ENCODE measurements around the gene HOXA9.

Gene HOXA9

DNA sequence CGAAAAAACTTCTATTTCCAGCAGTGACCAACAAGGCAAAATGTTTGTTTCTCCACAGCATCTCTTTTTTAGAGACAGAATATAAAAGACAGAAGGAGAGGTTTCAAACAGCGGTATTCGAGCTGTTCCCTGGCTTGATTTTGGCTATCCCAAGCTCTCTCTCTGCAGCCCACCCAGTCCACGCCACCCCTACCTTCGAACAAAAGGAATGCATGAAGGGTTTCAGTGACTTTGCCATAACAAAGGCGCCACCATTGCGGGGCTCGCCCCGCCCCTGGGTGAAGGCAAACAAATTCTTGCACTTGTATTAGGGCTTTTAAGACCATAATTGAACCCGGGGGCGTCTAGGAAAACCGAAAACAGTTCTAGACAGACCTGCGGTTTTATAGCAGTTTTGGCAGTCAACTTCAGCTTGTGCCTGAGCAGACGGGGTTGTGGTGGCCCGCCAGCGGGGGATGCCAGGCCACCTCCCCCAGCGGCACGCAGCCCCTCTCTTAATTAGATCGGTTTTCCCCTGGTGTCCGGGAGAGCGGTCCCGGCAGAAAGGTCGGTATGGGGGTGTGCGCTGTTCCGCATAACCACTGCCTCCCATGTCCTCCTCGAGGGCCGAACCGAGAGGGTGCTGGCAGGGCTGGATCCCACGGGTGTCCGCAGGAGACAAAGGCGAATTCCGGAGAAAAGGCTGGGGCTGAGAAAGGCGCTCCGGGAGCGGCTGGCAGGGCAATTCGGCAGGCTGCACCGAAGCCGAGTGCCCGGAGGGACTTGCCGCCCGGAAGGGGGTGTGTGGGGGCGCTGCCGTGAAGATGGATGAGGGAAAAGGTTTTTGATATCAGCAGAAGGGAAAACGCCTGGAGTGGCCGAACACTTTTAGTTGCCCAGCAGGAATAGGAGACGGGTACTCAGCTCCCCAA, 22.4 kb upstream of the HOXA9 start:
- no peak for FAIRE-seq

DNA sequence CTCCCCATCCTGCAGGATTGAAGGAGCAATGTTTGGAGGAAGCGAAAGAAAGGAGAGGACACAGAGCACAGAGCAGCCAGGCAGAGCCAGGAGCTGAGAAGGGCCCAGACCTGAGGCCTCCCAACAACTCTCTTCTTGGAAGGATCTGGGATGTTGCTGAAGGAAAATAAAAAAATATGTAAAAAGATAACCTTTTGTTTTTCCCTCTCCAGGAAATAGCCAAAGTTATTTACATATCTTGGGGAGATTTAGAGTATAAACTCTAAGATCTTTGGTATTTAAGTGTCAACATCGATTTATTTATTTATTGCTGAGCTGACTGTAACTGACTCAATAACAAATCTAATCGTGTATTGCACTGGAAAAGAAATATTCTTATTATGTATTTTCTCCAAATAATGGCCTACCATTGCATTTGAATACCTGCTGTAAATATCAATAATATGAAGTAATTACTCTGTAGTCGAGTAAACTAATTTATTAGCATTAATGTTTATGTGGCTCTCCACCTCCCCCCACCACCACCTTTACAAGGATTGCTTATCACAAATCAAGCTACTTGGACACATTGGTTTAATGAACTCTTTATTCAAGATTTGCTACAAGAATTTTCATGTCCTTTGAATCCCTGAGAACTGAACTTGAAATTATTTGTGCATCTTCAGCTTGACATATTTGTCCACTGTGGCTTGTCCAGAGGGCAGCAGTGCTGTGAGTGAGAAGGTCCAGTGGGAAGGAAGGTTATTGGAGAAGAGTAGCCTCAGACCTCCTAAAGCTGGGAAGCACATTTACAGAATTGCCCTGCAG, 21.5 kb upstream of the HOXA9 start:
- FAIRE-seq = no peak

DNA sequence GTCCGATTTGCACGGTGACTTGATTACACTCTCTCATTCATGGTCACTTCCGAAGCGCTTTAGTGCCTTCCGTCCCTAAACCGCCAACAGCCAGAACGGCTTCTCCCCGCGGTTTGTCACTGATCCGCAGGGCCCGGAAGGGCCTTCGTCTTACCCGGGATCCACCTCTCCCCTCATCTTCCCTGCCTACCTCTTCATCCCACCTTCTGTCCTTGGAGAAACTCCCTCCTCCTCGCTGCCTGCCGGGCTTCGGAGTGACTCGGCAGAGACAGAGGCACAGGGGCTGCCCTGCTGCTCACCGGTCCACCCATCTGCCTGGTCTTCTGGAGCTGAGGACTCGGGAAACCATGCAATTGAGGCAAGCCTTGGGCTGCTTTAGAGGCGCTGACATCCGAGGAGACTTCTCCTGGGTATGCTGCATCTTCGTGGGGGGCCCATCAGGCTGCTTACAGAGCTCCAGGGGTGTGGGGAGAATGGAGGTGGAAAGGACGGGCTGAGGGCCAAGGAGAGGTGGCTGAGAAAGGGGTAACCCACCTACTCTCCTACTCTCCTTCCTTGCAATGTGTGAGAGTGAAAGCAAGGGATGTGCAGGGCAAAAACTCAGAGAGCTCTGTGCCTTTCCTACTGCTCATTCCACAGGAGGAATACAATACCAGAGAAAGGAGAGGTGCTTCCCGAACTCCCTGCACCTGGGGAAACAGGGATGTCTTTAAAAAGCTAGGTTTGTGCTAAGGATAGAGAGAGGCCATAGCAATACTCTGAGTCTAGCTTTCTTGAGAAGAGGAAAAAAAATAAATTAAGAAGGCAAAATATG, 20.7 kb upstream of the HOXA9 start:
- no peak for FAIRE-seq

DNA sequence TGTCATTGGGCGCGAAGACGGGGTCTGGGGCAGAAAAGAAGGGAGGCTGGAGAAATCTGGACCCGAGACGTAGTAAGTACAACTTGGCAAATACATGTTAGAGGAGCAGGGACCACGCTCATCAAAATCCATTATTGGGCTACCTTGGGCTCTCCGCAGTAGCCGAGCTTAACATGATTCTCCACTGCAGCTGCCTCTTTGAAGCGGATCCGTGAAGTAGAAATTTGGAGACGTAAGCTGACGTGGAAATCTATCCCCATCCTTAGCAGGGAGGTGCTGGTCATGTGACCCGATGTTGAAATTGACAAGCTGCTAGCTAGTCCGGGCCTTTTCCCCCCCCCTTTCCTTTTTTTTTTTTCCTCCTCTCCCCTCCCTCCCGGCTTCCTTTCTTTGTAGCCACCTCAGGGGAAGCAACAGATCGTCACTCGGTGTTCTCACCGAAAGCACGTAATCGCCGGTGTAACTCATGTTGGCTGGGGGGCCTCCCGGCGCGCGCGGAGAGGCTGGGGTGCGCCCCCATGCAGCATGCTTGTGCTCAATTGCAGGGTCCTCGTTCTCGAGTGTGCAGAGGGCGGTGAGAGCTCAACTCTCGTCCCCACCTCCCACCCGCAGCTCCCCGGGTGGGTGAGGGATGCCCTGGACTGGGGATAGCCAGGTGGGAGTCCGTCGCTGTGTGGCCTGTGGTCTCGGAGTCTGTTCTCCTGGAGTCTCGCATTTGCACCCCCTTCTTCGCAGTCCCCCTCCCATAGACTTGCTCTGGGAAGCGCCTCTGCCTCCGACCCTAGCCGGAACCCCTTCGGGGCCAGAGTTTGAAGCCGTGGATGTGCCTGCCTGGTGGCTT, 19.9 kb upstream of the HOXA9 start, which contains the start of gene HOXA11:
TSS of gene HOXA11 (minus strand) at position 220 of the 841 bp plus-strand sequence. CDS start at position 132, 88 bp downstream.
- no peak for FAIRE-seq

DNA sequence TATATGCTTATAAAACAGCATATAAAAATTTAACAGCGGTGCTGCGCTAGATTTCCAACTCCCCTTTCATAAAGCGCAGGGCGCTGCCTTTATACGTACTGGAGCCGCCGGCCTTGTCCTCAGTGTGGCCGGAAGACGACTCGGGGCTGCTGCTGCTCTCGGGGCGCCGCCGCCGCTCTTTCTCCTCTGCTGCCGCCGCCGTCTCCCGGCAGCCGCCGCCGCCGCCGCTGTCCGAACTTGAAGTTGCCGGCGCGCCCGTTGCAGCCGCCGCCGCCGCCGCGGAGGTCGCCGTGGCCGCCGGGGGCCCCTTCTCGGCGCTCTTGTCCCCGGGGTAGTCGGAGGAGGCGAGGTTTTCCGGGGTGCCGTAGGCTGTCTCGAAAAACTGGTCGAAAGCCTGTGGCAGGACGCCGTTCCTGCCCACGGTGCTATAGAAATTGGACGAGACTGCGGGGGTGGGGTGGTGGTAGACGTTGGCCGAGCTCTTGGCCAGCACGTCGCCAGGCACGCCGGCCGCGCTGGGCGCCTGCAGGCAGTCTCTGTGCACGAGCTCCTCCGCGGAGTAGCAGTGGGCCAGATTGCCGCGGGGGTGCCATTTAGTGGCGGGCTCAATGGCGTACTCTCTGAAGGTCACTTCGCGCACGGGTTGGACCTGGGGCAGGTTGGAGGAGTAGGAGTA, 19.1 kb upstream of the HOXA9 start:
- no peak for FAIRE-seq

DNA sequence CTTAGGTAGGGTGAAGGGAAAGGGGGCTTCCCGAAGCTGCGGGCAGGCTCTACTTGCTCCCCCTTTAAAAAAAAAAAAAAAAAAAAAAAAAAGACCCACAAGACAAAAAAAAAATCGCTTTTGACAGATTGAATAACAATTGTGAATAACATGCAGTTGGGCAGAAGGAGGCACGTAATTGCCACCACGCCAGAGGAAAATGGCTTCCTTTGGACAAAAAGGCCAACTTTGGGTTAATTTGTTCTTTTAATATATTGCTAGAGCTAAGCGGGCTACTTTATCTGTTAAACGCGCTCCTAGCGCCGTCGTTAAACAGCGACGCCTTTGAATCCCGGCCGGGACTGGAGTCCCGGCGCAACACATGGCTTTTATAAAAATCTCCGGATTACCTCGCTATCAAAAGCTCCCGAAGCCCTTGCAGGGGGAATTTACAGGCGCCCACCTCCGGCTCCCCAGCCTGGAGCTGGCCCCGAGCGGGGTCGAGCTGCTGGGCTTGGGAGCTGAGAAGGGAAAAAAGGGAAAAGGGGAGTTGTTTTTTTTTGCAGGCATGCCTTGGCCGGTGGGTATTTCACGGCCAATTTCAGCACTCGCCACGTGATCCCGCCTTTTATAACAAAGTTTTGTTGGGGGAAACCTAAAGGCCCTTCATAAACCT, 18.5 kb upstream of the HOXA9 start:
- no peak for FAIRE-seq

DNA sequence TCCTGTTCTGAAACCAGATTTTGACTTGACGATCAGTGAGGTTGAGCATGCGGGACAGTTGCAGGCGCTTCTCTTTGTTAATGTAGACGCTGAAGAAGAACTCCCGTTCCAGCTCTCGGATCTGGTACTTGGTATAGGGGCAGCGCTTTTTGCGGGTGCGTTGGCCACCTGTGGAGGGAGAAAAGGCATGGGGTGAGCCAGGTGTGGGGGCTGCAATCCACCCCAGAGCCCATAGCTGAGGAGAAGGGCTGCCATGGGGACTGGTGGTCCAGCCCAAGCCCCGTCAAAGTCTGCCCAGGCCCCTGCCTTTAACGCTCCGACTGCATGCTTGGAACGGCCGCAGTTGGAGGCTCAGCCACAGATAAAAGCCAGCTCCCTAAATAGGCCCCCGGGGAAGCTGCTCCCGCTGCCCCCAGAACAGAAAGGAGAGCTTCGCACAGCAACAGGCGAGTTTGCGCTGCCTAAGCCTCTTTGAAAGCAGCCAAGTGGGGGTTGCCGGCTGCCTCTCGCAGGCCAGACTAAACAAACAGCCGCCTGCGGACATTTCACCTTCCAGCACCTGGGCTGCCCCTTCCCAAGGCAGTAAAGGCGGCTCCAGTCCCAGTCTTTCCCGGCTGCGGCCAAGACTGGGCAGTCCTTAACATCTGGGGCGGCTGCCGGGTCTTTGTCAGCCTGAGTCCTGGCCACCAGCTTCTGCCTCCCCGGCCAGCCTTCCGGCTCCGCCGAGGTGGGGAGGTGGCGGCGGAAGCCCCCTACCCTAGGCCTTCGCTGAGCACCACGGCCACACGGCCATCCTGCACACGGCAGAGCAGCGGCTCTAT, 17.7 kb upstream of the HOXA9 start:
- no peak for FAIRE-seq

DNA sequence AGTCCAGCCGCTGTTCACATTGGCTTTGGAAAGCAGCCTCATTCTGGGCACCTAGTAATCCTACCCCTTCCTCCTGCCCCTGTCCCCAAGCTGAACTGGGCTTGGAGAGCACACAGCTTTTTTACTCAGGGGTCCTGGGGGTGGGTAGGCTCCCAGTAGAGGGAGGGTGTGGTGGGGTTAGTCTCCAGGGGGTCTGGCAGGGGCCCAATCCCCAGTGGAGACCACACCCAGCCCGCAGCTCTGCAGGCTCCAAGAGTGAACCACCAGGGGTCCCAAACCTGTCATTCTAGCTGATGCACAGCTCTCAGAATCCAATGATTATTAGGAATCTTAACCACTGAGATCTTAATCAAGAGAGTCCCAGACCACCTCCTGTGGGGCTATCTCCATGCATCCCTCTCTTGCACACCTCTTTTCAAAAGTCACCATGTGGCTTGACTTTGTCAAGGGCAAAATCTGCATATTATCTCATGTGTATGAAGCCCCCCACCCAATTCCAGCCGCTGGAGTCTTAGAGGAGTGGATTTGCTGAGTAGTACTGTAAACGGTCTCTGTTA, 17.0 kb upstream of the HOXA9 start:
- FAIRE-seq = no peak

DNA sequence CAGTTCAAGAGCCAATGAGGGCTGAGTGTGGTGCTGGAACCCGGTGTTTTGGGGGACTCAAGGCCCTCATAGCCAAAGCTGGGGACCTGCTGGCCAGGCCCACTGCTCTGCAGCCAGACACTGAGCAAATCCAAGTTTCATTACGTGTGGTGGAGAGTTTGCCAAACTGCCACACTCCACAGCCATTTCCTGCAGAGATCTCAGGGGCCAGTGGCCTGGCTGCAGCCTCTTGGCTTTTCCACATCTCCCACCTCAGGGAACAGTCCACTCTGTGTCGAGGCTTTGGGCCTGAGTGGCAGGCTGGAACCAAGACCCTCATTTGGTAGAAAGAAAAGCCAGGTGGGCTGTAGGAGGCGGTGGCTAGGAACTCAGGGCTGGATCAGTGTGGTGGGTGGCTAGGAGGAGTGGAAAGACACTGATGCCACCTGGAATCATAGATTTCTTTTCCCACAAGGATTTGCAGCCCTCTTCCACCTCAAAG, 16.5 kb upstream of the HOXA9 start:
- no peak for FAIRE-seq

DNA sequence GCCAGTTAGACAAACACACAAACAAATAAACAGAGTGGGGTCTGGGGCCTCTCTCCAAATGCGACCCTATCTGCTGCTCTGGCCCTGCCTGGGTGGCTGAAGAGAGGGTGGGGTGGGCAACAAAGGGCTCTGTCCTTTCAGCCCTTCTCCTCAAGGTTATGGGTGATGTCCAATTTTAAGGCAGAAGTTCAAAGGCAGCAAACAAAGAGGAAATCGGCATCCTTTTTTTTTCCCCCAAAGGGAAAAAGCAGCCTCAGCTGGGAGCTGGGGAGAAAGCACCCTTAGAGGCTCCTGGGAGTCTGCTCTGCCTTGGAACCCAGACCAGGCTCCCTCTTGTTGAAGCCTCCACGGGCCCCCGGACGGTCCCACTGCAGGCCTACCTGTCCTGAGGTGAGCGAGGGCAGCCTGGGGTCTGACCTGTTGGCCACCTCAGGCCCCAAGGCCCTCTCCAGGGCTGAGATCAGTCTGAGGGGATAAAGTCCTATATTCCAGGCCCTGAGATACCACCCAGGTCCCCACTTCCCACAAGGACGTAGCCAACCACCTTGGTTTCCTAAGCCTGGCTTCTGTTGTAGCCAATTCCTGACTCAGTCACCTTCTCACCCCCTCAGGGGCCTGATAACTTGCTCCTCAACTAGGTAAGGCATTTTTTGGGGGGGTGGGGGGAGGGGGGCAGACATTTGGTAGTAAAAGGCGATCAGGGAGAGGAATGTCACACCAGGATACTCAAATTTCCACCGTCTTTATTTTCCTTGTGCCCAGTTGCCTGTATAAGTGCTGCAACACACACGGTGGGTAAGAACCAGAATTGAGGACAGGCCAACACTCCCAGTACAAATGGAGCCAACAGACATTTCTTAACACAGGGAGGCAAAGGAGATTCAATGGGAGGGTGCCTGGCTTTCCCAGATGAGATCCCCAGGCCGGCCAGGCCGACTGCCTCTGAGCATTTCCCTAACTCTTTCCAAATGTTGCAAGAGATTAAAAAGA, 15.4 kb upstream of the HOXA9 start:
- no peak for FAIRE-seq

DNA sequence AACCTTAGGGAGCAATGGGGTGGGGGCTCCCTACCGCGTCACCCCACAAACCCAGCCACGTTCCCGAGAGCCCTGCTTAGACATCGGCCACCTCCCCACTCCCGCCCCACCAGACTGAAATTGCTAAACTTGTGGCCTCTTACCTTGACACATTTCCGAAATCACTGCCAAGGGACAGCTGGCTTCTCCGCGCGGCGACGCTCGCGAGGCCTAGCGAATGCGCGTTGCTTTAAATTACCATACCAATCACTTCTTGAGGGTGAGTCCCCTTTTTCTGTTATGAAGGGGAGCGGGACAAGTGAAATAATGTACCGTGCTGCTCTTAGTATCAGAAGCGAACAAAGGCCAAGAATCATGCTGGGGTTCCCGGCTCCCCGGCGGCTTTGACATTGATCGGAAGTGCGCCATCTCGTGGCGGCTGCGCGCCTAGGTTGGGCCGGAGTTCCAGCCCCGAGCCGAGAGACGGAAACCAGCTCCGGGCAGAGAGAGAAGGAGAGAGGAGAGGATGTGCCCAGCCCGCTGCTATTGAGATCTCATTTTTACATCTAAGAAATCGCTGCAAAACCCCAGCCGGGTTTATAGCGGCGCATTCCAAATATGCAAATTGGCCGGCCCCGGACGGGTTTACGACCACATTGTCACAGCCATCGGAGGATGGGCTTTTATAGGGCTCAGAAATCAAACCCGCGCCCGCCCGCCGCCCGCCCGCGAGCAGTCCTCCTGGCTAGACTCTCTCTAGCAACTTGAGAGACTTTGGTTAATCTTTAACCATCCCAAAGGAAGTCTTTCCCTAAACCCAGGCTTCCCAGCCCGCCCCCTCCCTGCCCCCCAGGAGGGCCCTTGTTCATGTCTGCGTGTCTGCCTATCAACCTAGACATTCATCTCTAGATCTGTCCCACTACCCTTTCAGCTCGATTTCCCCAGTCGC, 14.4 kb upstream of the HOXA9 start:
- no peak for FAIRE-seq

DNA sequence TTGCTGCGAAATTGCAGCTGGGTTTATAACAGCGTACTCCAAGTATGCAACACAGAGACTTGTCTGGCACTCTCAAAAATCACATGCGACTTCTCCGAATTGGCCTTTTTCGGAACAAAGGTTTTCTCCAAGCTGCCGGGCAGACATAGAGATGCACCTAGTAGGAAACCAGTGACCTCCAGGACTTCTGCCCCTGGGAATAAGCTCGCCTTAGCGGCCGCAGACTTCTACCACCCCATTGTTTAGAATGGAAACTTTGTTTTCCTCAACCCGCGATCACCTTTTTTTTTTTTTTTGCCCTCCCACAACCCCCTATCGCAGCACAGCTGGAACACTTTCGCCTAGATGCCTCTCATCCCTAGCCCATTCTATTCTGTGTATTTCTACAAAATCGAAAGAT, 13.7 kb upstream of the HOXA9 start:
- FAIRE-seq = no peak

DNA sequence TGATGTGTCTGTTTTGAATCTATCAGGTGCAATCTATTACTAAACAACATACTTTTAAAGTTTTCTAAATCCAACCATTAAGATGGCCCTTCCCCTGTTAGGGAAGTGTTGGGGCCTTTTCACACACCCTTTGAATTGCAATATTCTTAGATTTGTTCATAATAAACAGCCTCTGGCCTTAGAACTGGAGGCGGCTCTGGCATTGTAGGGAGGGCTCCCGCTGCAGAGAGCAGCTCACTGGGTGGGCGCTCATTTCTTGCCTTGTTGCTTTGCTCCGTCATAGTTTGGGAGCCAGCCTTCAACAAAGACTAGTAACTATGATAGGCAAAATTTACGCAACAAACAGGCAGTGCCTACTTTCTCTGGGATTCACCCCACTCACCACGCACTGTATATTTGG, 13.0 kb upstream of the HOXA9 start:
- no peak for FAIRE-seq

DNA sequence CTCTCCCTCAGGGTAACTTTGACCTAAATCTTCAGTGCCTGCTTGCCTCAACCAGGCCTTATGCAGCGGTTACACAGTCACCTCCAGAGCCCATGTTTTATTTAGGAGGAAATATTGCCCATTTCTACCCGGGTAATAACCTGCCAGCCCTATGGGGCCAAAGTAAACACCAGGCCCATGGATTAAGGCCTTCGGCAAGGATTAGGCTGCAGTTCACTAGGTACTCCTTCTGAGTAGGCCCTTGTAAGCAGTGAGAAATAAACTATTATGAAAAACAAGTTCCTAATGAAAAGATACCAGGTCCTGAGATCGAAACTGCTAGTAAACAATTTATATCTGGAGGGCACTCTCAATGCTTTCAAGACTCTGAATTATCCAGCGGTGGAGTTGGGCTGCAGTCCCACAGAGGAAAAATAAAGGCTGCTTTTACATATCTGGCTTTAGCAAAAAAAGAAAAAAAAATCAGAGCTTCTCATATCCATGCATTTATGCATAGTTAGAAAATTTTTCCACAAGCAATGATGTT, 12.5 kb upstream of the HOXA9 start:
- FAIRE-seq = no peak

DNA sequence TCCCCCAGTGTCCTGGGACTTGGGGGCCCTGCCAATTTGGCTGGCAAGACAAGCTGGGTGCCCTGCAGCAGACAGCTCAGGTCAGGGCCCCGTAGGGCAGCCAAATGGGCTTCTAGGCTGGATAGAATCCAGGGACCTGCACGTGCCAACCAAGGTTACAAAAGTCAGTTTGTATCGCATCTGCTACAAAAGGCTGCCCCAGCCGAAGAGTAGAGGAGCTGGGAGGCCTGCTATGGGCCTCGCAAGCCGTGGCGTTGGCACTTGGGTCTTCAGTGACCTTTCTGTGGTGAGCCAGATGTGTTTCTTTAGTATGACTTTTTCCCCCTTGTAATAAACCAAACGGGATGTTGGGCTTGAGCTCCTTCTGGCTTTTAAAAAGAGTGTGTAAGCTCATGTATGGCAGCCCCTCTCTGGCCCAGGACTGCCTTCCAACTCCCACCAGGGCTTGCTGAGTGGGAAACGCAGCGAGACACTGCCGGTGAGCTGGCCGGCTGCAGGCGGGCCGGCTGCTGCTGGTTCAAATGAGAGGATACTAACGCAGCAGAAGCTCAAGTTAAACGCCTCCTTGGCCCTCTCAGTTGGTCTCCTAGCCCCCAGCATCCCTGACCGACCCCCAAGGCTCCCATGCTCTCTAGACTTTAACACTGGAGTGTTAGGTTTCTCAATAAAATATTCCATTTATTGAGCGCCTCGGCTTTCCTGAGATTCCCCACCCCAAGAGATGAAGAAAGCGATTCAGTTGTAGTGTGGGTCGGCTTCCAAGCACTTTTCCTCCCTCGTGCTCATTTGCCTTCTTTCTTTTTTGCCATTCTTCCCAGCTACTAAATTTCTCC, 11.8 kb upstream of the HOXA9 start:
- no peak for FAIRE-seq

DNA sequence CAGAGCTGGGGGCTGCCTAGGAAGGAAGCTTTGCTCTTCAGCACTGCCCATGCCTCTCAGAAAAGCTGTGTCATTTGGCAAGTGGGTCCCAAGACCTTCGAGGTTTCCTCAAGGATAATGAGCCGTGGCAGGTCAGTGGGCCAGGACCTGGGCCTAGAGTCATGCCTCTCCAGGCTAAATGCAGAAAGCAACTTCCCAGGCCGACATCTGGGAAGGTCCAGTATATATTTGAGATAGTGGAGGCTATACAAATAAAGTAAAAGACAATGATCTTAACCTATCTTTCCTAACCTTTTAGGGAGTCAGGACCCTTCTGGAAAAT, 11.1 kb upstream of the HOXA9 start:
- no peak for FAIRE-seq

All from islet of Langerhans (tissue), 1 donor.